GM19397 (cell line): Measurements from ENCODE around the gene KIR3DL2.
"Not testable (repeated sequence)": the region's sequence is repeated elsewhere in the genome, so short reads cannot be mapped to it uniquely, and the experiment has no call there.

Experiments used
- ATAC-seq: cut with Tn5 transposase; IDR thresholded peaks from one replicate; pipeline ENCODE4 v1.9.1; 2021; ENCODE audit warnings: mild to moderate bottlenecking, moderate library complexity; ENCODE audit not compliant: unreplicated experiment

The KIR3DL2 gene

DNA sequence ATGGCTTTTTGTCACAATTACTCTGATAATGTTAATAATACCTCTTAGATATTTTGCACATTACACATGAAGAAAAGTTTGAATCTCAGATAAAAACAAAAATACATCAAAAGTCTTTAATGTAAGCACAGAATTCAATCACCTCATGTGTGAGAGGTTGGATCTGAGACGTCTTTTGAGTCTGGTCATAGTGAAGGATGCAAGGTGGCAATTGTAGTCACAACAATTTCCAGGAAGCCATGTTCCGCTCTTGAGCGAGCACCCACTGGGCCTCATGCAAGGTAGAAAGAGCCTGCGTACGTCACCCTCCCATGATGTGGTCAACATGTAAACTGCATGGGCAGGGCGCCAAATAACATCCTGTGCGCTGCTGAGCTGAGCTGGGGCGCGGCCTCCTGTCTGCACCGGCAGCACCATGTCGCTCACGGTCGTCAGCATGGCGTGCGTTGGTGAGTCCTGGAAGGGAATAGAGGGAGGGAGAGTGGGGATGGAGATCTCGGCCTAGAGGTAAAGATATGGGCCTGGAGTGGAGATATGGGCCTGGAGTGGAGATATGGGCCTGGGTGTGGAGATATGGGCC, at the start of gene KIR3DL2:
Gene KIR3DL2, plus strand, starts transcription at position 383 of the 580 bp plus-strand sequence. Its CDS starts 33 bp downstream, at position 416.
- not testable (repeated sequence) for ATAC-seq

DNA sequence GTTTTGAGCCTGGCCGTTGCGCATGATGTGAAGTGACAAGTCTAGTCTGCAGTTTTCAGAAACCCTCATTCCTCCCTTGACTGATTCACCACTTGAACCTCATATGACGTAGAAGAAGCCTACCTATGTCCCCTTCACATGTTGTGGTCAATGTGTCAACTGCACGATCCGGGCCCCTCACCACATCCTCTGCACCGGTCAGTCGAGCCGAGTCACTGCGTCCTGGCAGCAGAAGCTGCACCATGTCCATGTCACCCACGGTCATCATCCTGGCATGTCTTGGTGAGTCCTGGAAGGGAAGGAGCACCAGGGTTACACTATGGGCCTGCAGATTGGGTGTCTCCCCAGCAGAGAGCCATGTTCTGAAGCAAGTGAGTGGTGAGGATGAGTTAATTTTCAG, 46.8 kb upstream of the KIR3DL2 start, which contains the start of gene KIR2DL4:
Gene KIR2DL4, plus strand, starts transcription at position 201 of the 400 bp plus-strand sequence. Its CDS starts 42 bp downstream, at position 243.
- ATAC-seq, result no peak

- ATAC-seq, result no peak
These were observed 46.1 kb upstream of the KIR3DL2 start for GRCh38 chr19:54804101-54804500.

- no peak for ATAC-seq
These were observed 45.7 kb upstream of the KIR3DL2 start for GRCh38 chr19:54804571-54804970.

DNA sequence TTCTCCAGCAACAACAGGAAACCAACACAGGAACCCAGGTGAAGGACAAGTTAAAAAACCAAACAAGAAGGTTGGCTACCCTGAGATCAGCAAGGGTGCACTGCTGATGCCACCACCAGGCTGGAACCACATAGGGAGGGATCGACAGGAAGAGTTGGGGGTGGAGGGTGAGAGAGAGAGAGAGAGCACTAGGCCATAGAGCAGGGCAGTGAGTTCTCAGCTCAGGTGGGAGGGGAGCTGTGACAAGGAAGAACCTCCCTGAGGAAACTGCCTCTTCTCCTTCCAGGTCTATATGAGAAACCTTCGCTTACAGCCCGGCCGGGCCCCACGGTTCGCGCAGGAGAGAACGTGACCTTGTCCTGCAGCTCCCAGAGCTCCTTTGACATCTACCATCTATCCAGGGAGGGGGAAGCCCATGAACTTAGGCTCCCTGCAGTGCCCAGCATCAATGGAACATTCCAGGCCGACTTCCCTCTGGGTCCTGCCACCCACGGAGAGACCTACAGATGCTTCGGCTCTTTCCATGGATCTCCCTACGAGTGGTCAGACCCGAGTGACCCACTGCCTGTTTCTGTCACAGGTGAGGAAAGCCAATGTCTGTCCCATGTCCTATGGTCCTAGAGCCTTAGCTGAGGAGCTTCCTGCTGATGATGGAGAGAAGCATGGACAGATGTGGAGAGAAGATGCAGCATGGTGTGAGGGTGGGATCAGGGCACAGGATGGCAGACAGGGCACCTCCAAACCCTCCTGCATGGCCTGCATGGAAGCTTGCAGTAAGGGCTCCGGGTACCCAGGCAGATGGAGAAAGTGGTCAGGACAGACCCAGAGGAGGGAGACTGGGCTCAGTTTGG, 44.4 kb upstream of the KIR3DL2 start:
- ATAC-seq, result no peak

- ATAC-seq, result no peak
These were observed 43.8 kb upstream of the KIR3DL2 start for GRCh38 chr19:54806516-54806838.

- not testable (repeated sequence) for ATAC-seq
These were observed 35.7 kb upstream of the KIR3DL2 start for GRCh38 chr19:54814571-54814970.

DNA sequence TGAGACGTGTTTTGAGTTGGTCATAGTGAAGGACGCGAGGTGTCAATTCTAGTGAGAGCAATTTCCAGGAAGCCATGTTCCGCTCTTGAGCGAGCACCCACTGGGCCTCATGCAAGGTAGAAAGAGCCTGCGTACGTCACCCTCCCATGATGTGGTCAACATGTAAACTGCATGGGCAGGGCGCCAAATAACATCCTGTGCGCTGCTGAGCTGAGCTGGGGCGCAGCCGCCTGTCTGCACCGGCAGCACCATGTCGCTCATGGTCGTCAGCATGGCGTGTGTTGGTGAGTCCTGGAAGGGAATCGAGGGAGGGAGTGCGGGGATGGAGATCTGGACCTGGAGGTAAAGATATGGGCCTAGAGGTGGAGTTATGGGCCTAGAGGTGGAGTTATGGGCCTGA, 34.0 kb upstream of the KIR3DL2 start, which contains the start of gene KIR3DL1:
Gene KIR3DL1, plus strand, starts transcription at position 218 of the 400 bp plus-strand sequence.
- ATAC-seq, result not testable (repeated sequence)

GRCh38 chr19:54817670-54818536, 32.3 kb upstream of the KIR3DL2 start:
- no peak for ATAC-seq

GRCh38 chr19:54824416-54824815, 25.8 kb upstream of the KIR3DL2 start:
- ATAC-seq, result not testable (repeated sequence)

GRCh38 chr19:54825326-54825725, 24.9 kb upstream of the KIR3DL2 start:
- ATAC-seq, result not testable (repeated sequence)

DNA sequence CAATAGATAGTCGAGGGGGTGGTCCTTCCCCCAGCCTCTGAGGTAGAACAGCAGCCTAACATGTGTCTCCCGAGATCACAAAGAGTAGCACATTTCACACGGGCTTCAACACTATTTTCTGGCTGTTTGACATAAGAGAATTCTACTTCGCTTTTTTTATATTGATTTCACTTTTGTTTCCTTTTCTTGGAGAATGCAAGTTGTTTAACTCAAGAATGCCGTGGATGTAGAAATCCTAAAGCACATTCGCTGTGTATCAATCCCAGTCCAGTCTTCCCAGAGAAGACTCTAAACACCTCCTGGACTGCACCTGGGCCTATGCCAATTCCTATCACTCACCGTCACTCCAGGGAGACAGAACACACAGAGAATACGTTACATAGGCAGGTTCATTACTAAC, 22.2 kb upstream of the KIR3DL2 start:
- not testable (repeated sequence) for ATAC-seq

GRCh38 chr19:54832496-54832895, 17.7 kb upstream of the KIR3DL2 start, which contains the start of gene KIR2DS4:
KIR2DS4 (plus strand) TSS chr19:54832676.
- ATAC-seq, result not testable (repeated sequence)

DNA sequence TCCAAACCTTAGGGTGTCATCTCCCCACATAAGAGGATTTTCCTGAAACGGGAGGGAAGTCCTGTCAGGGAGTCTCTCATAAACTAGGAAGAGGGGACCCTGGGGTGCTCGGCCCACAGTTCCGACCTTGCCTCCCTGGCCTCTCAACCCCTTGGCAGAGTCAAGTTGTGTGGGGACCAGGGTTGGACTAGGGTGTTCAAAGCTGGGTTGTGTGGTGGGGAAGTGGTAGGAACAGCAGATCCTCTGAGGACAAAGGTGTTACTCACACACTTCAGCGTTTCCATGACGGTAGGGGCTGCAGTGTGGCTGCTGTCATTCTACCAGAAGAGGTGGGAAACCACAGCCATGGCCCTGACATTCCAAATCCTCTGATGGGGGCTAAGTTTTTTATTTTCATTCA, 15.1 kb upstream of the KIR3DL2 start:
- ATAC-seq, result not testable (repeated sequence)

DNA sequence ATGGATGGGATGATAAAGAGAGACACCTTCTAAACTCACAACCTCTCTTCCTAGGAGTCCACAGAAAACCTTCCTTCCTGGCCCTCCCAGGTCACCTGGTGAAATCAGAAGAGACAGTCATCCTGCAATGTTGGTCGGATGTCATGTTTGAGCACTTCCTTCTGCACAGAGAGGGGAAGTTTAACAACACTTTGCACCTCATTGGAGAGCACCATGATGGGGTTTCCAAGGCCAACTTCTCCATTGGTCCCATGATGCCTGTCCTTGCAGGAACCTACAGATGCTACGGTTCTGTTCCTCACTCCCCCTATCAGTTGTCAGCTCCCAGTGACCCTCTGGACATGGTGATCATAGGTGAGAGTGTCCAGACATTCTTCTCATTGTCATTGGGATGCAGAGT, 12.7 kb upstream of the KIR3DL2 start:
- not testable (repeated sequence) for ATAC-seq

DNA sequence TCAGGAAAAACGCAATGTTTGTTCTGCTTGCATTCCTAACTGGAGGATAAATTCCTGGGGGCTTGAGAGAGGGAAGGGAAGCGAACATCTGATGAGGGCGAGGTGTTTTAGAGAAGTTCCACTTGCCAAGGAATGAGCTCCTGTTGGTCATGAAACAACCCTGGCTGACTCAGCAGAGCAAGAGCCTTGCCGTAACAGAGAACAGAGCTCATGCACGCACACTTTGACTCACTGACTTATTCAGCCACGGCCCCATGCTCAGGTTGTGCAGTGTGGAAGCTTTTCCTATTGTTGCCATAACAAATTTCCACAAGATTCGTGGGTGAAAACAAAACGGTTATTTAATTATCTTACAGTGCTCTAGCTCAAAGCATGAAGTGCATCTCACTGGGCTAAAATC, 7.1 kb upstream of the KIR3DL2 start:
- ATAC-seq, result not testable (repeated sequence)

GRCh38 chr19:54850930-54851329, 687 bp downstream of the KIR3DL2 start:
- no peak for ATAC-seq

- no peak for ATAC-seq
These were observed 1.1 kb downstream of the KIR3DL2 start for GRCh38 chr19:54851353-54851752.

- not testable (repeated sequence) for ATAC-seq
These were observed 5.0 kb downstream of the KIR3DL2 start for GRCh38 chr19:54855241-54855640.

GRCh38 chr19:54858476-54858875, 8.2 kb downstream of the KIR3DL2 start:
- ATAC-seq, result not testable (repeated sequence)

GRCh38 chr19:54859421-54859820, 9.2 kb downstream of the KIR3DL2 start:
- not testable (repeated sequence) for ATAC-seq
